ENCODE results near the gene ANKS4B.

- TF ChIP-seq CTCF (IDR thresholded peaks at IDR 0.05) (no peak), ZFX (IDR thresholded peaks at IDR 0.05; ENCODE audit: borderline replicate concordance) (no peak)
Observed at GRCh38 chr16:21197112-21197511, 36.4 kb upstream of the ANKS4B start.
